Kidney (tissue), 14 donors: Measurements from ENCODE around the gene MAP3K2. TPM values are rescaled to one million over a fixed set of nuclear protein-coding genes. Genes with fewer than 3 reads are reported as not detected.

Experiments
- DNase-seq, 5 donors: peaks; one replicate each; pipeline ENCODE4 v3.0.0-alpha.2; 2013 to 2020
- FAIRE-seq: peaks from 2 replicates; lab custom pipeline; 2012; peaks lifted over from hg19 to GRCh38; lab: Jason Lieb, UNC
- H3K27ac ChIP-seq, 2 donors: one replicate each; pipeline ENCODE4 v1.7.0; 2013; ENCODE audit warnings: low read depth in 2 of 2, low read length in 2 of 2, inconsistent platforms in 1 of 2
- H3K27me3 ChIP-seq: one replicate; pipeline ENCODE4 v1.7.1; 2013; ENCODE audit warnings: low read length, inconsistent platforms; ENCODE audit not compliant: control insufficient read depth, insufficient read depth
- H3K36me3 ChIP-seq, 3 donors: one replicate each; pipeline versions ENCODE4 v1.7.0 to v1.7.1; 2013; ENCODE audit warnings: low read length in 3 of 3, control low read depth in 1 of 3, inconsistent platforms in 1 of 3; ENCODE audit not compliant: insufficient read depth in 3 of 3, control insufficient read depth in 2 of 3
- H3K4me1 ChIP-seq, 3 donors: one replicate each; pipeline versions ENCODE4 v1.7.0 to v1.7.1; 2013; ENCODE audit warnings: low read length in 3 of 3, inconsistent platforms in 1 of 3, low read depth in 1 of 3; ENCODE audit not compliant: control insufficient read depth in 2 of 3, insufficient read depth in 2 of 3
- H3K4me3 ChIP-seq, 3 donors: one replicate each; pipeline versions ENCODE4 v1.7.0 to v1.8.1; 2013; ENCODE audit warnings: low read length in 3 of 3, control low read depth in 1 of 3, inconsistent platforms in 1 of 3
- H3K9ac ChIP-seq, 3 donors: one replicate each; pipeline versions ENCODE4 v1.7.0 to v1.7.1; 2013; ENCODE audit warnings: low read length in 3 of 3, control low read depth in 1 of 3, inconsistent platforms in 1 of 3
- H3K9me3 ChIP-seq, 3 donors: one replicate each; pipeline versions ENCODE4 v1.7.0 to v1.7.1; 2013; ENCODE audit warnings: low read length in 3 of 3, control low read depth in 1 of 3, inconsistent platforms in 1 of 3; ENCODE audit not compliant: control insufficient read depth in 2 of 3, insufficient read depth in 1 of 3
- CTCF ChIP-seq: IDR thresholded peaks from 3 replicates; pipeline ENCODE4 v1.5.1; 2012; ENCODE audit warnings: mild to moderate bottlenecking, moderate library complexity, borderline replicate concordance; ENCODE audit not compliant: insufficient read depth; ENCODE audit errors: extremely low read depth
- intact Hi-C: fragments of 100-400 bp; cut with DNase I; formaldehyde crosslinking; loops from one replicate; pipeline ENCODE4 v1.11.1; 2022
- polyA plus RNA-seq: library from polyadenylated mRNA; stranded (reverse); fragments of 350-450 nt; fragmentation: Illumina TruSeq; extraction: RNeasy Lipid Tissue Mini Kit (QIAGEN cat#74804); gene quantifications from one replicate; pipeline ENCODE4 v1.2.3, GENCODE V29; 2014; ENCODE audit warnings: low read depth, low replicate concordance; ENCODE audit not compliant: insufficient read depth
- total RNA-seq: library from RNA; stranded (reverse); fragmentation: NEBNext Ultra II Directional; extraction: Animal tissue kit (Norgen Biotek cat#: 25700); gene quantifications from one replicate; pipeline ENCODE4 v1.2.1, GENCODE V29; 2021
- donor health status: control.
- donor health status: control.
- donor health status: control.
- donor health status: control.
- donor health status: control.
- donor health status: DM: yes; HTN: yes; CAD: no.
- donor health status: Normal renal cell carcinoma (clear cell type).

Gene MAP3K2
- total and polyA plus RNA-seq, 2 donors from 2014 or later: 4.9 to 65.3 TPM

- H3K4me3 ChIP-seq: peak overlapping the region in 2 of 3 donors; percentile 25 to 30
- intact Hi-C loops: no loop called here
- no peaks in the 10 kb centered on the region for H3K27me3 ChIP-seq
- H3K9me3 ChIP-seq: no peaks in the 10 kb centered on the region
- peak in 2 of 5 donors; percentile 25 to 29 for DNase-seq
- H3K36me3 ChIP-seq: no peaks in the 10 kb centered on the region
- no peak for FAIRE-seq
- H3K27ac ChIP-seq: no peak overlapping the region
- no peak for TF ChIP-seq CTCF
- H3K9ac ChIP-seq: no peak overlapping the region
- H3K4me1 ChIP-seq: peaks cover 0 to 5% (median 0%) of the 10 kb centered on the region in 3 donors
Measured at GRCh38 chr2:127423478-127423843, 35.7 kb upstream of the MAP3K2 start.

- Histone ChIP-seq H3K4me3 (peak overlapping the region in 1 of 3 donors; percentile 25), H3K4me1 (peaks cover 0 to 5% (median 0%) of the 10 kb centered on the region in 3 donors), H3K27me3 (no peaks in the 10 kb centered on the region), H3K27ac (no peak overlapping the region), H3K9me3 (no peaks in the 10 kb centered on the region), H3K36me3 (no peaks in the 10 kb centered on the region), H3K9ac (no peak overlapping the region)
- TF ChIP-seq CTCF: no peak
- FAIRE-seq (no peak), DNase-seq (peak in 4 of 5 donors; percentile 58 to 72 (median 68))
- intact Hi-C loops: no loop called here
Measured at GRCh38 chr2:127422559-127423477, 35.0 kb upstream of the MAP3K2 start.

GRCh38 chr2:127421871-127422558 is 34.2 kb upstream of the MAP3K2 start:
- intact Hi-C loops: no loop called here
- no peak overlapping the region for H3K27ac ChIP-seq
- no peak overlapping the region for H3K4me3 ChIP-seq
- no peak for DNase-seq
- H3K4me1 ChIP-seq: peaks cover 0 to 5% (median 0%) of the 10 kb centered on the region in 3 donors
- no peaks in the 10 kb centered on the region for H3K27me3 ChIP-seq
- H3K36me3 ChIP-seq: no peaks in the 10 kb centered on the region
- H3K9ac ChIP-seq: no peak overlapping the region
- H3K9me3 ChIP-seq: no peaks in the 10 kb centered on the region
- no peak for FAIRE-seq
- TF ChIP-seq CTCF: no peak
